ENCODE data around the gene RMND5A.
"Not testable (repeated sequence)": the region's sequence is repeated elsewhere in the genome, so short reads cannot be mapped to it uniquely, and the experiment has no call there.

The RMND5A gene

GRCh38 chr2:86714579-86715173 is 5.4 kb upstream of the RMND5A start:
- not testable (repeated sequence) for DNase-seq

GRCh38 chr2:86719263-86719636 is 841 bp upstream of the RMND5A start:
- not testable (repeated sequence) for DNase-seq

- DNase-seq: peak; percentile 51
Measured at GRCh38 chr2:86720540-86721320, 639 bp downstream of the RMND5A start.

GRCh38 chr2:86725706-86726105 is 5.6 kb downstream of the RMND5A start:
- not testable (repeated sequence) for DNase-seq

GRCh38 chr2:86732040-86732525 is 12.0 kb downstream of the RMND5A start:
- DNase-seq: not testable (repeated sequence)

GRCh38 chr2:86732837-86733236 is 12.7 kb downstream of the RMND5A start:
- not testable (repeated sequence) for DNase-seq

GRCh38 chr2:86733528-86733927 is 13.4 kb downstream of the RMND5A start:
- not testable (repeated sequence) for DNase-seq

- not testable (repeated sequence) for DNase-seq
Measured at GRCh38 chr2:86734896-86735295, 14.8 kb downstream of the RMND5A start.

- not testable (repeated sequence) for DNase-seq
Measured at GRCh38 chr2:86739485-86739884, 19.4 kb downstream of the RMND5A start.

GRCh38 chr2:86739889-86740288 is 19.8 kb downstream of the RMND5A start:
- not testable (repeated sequence) for DNase-seq

- DNase-seq: not testable (repeated sequence)
Measured at GRCh38 chr2:86741889-86742498, 21.9 kb downstream of the RMND5A start.

GRCh38 chr2:86744152-86744551 is 24.1 kb downstream of the RMND5A start:
- no peak for DNase-seq

GRCh38 chr2:86746939-86747338 is 26.8 kb downstream of the RMND5A start:
- DNase-seq: no peak

- no peak for DNase-seq
Measured at GRCh38 chr2:86747711-86748639, 27.9 kb downstream of the RMND5A start.

GRCh38 chr2:86750240-86750839 is 30.2 kb downstream of the RMND5A start:
- no peak for DNase-seq

GRCh38 chr2:86751778-86752177 is 31.7 kb downstream of the RMND5A start:
- no peak for DNase-seq

GRCh38 chr2:86752934-86753333 is 32.8 kb downstream of the RMND5A start:
- DNase-seq: no peak

- no peak for DNase-seq
Measured at GRCh38 chr2:86753606-86754005, 33.5 kb downstream of the RMND5A start.

GRCh38 chr2:86758405-86758804 is 38.3 kb downstream of the RMND5A start:
- no peak for DNase-seq

- DNase-seq: no peak
Measured at GRCh38 chr2:86760371-86760770, 40.3 kb downstream of the RMND5A start.

GRCh38 chr2:86764661-86765309 is 44.7 kb downstream of the RMND5A start:
- no peak for DNase-seq

GRCh38 chr2:86765310-86765695 is 45.2 kb downstream of the RMND5A start:
- DNase-seq: no peak

All from activated T-cell treated with anti-CD3 and anti-CD28 coated beads, Interleukin-2, amount 50 U/mL, for 1 hour (primary cell).